ENCODE results near the gene SPRY2. TPM values are rescaled to one million over a fixed set of nuclear protein-coding genes. Genes with fewer than 3 reads are reported as not detected.

The SPRY2 gene
- total and polyA plus RNA-seq, 2 of the 8 experiments (the other 6 are each of a cell fraction or from before 2014, with no cell fraction given), result 37.7 to 37.9 TPM

DNA sequence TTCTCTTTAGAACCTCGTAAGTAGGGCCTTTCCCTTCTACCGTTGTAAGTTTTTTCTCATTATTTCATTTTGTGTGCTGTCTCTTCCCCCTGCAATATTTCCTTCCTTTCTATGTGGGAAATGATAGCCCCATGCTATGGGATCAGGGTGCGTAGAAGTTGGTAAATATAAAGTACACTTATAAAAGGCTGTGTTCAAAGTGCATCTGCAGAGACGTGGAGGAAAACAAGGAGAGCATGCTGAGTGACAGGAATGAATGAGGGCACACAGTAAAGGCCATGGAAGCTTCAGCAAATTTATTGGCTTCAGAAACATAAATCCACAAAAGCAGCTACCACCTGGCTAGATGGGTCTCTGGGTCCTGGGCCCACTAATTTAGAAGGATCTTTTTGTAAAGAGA lies 21.6 kb upstream of the SPRY2 start:
- H3K36me3 ChIP-seq (ENCODE audit: control insufficient read depth in 2 of 4, insufficient read depth in 4 of 4, low read length in 3 of 4), result no peaks in the 10 kb centered on the region
- DNase-seq (ENCODE audit: low read depth in 1 of 2, low spot score in 2 of 2), result no peak
- H4K91ac ChIP-seq (replicated peaks; ENCODE audit: insufficient read length, low read length), result no peak overlapping the region
- H3K18ac ChIP-seq (ENCODE audit: extremely low read depth, low read length), result no peak overlapping the region
- no peak overlapping the region for H2BK120ac ChIP-seq (replicated peaks; ENCODE audit: low read depth, low read length)
- H3K56ac ChIP-seq (replicated peaks; ENCODE audit: insufficient read length, low read depth, low read length), result no peak overlapping the region
- FAIRE-seq, result no peak
- POLR2A ChIA-PET (ENCODE audit: partially characterized antibody), result interaction anchor here (0.6 to 1.5 kb wide), 2 partner anchors 20 to 21 kb away, joined by 3 to 5 read pairs; partner anchors contain the start of gene SPRY2
- no peaks in the 10 kb centered on the region for H3K79me1 ChIP-seq (ENCODE audit: low read depth, low read length)
- peak overlapping the region; percentile 52 for H2AFZ ChIP-seq (ENCODE audit: low read length)
- H3K27ac ChIP-seq (ENCODE audit: low read depth, low read length), result no peak overlapping the region
- no peaks in the 10 kb centered on the region for H3K9me3 ChIP-seq (ENCODE audit: insufficient read depth in 2 of 2, low read depth in 1 of 2, low read length in 1 of 2)
- H3K23ac ChIP-seq (ENCODE audit: insufficient read length), result no peak overlapping the region
- no peak overlapping the region for H3K4me2 ChIP-seq (ENCODE audit: insufficient read depth in 1 of 2, low read depth in 2 of 2, low read length in 2 of 2)
- no peaks in the 10 kb centered on the region for H4K20me1 ChIP-seq (replicated peaks in 1 of 2; ENCODE audit: control insufficient read depth in 1 of 2, insufficient read depth in 2 of 2, low read length in 2 of 2)
- no peak overlapping the region for H3K14ac ChIP-seq (ENCODE audit: insufficient read length)
- H3K4ac ChIP-seq (replicated peaks; ENCODE audit: insufficient read length, low read depth, low read length), result peak overlapping the region; percentile 19
- CTCF ChIA-PET (ENCODE audit: partially characterized antibody), result interaction anchor here (0.6 to 5.0 kb wide), 13 partner anchors 12 to 939 kb away, joined by 3 to 61 read pairs (median 4); partner anchors contain the start of gene SPRY2
- no peak overlapping the region for H2BK15ac ChIP-seq (ENCODE audit: low read length)
- no peak overlapping the region for H3K4me3 ChIP-seq (ENCODE audit: extremely low read depth in 1 of 4, insufficient read depth in 2 of 4, low read depth in 3 of 4, low read length in 4 of 4)
- H4K8ac ChIP-seq (ENCODE audit: extremely low read depth, insufficient read depth, low read length), result no peak overlapping the region
- H2AK5ac ChIP-seq (ENCODE audit: low read depth, low read length), result no peak overlapping the region; the same call in 1 of the 2 replicates
- no peaks in the 10 kb centered on the region; a peak in 1 of 7 replicates for H3K27me3 ChIP-seq (replicated peaks in 1 of 4; ENCODE audit: control insufficient read depth in 3 of 4, extremely low read depth in 1 of 4, insufficient read depth in 3 of 4, low read length in 3 of 4)
- no peak overlapping the region for H4K5ac ChIP-seq (ENCODE audit: insufficient read length, low read depth, low read length)
- H2BK5ac ChIP-seq (ENCODE audit: low read depth, low read length), result no peak overlapping the region; the same call in 1 of the 2 replicates
- WGBS, 2 experiments (ENCODE audit: extremely low coverage in 1 of 2, insufficient coverage in 1 of 2, insufficient read length in 1 of 2, insufficient replicate concordance in 2 of 2, low coverage in 1 of 2, low lambda C conversion rate in 2 of 2, missing lambda C conversion rate in 1 of 2), result 93% methylated on average over 4 of the region's 4 CpGs; no CpG with 5 or more reads in 1 of the 2 experiments
- peaks cover 0 to 9% (median 5%) of the 10 kb centered on the region in 4 experiments; a peak in 5 of 7 replicates for H3K4me1 ChIP-seq (replicated peaks in 1 of 4; ENCODE audit: control insufficient read depth in 3 of 4, insufficient read depth in 4 of 4, low read length in 3 of 4)
- H3K79me2 ChIP-seq (ENCODE audit: control insufficient read depth in 1 of 2, insufficient read depth in 2 of 2, low read length in 2 of 2), result no peaks in the 10 kb centered on the region
- no peak overlapping the region for H2BK12ac ChIP-seq (ENCODE audit: low read depth, low read length)
- H2BK20ac ChIP-seq (ENCODE audit: low read length), result peak overlapping the region; percentile 75
- H3K9ac ChIP-seq (replicated peaks in 1 of 4; ENCODE audit: extremely low read depth in 1 of 4, low read depth in 3 of 4, low read length in 3 of 4), result no peak overlapping the region
- H3K23me2 ChIP-seq (ENCODE audit: low read depth, low read length), result peaks cover 2% of the 10 kb centered on the region; the same call in 1 of the 2 replicates
- TF ChIP-seq EP300 (IDR thresholded peaks at IDR 0.05; ENCODE audit: borderline replicate concordance in 1 of 2, low read depth in 2 of 2, low read length in 2 of 2) (no peak), SRF (IDR thresholded peaks at IDR 0.05; ENCODE audit: low read depth, low read length) (no peak), ASH2L (IDR thresholded peaks at IDR 0.05; ENCODE audit: low read length) (no peak), RXRA (IDR thresholded peaks at IDR 0.05; ENCODE audit: insufficient read depth, low read depth, low read length) (no peak), SUZ12 (IDR thresholded peaks at IDR 0.05; ENCODE audit: low read length) (no peak), CHD1 (IDR thresholded peaks at IDR 0.05; ENCODE audit: low read depth, low read length) (no peak), RNF2 (IDR thresholded peaks at IDR 0.05; ENCODE audit: borderline replicate concordance, low read depth, low read length, missing control alignments, poor library complexity, severe bottlenecking) (no peak), JUND (IDR thresholded peaks at IDR 0.05; ENCODE audit: low read length) (no peak), SIX5 (IDR thresholded peaks at IDR 0.05; ENCODE audit: low read depth, low read length) (no peak), SAP30 (IDR thresholded peaks at IDR 0.05; ENCODE audit: insufficient read depth, insufficient replicate concordance, low read length) (no peak), SIN3A (conservative IDR thresholded peaks at IDR 0.05 in 1 of 2, IDR thresholded peaks at IDR 0.05 in 1 of 2; ENCODE audit: low read depth in 1 of 2, low read length in 2 of 2) (no peak), KDM1A (IDR thresholded peaks at IDR 0.05; ENCODE audit: borderline replicate concordance, low read length) (no peak)
- TF ChIP-seq, protein P1, sequence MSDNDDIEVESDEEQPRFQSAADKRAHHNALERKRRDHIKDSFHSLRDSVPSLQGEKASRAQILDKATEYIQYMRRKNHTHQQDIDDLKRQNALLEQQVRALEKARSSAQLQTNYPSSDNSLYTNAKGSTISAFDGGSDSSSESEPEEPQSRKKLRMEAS (IDR thresholded peaks at IDR 0.05), result no peak

All from H1 (cell line).